CD4-positive, alpha-beta T cell treated with Interleukin-15 for 4 hours (primary cell): ENCODE data around the gene CLINT1.
A peak's percentile ranks its signal among the peaks of the same experiment; 100 is the strongest.
"Not testable (repeated sequence)": the region's sequence is repeated elsewhere in the genome, so short reads cannot be mapped to it uniquely, and the experiment has no call there.

ENCODE experiments used
- DNase-seq: peaks from one replicate; pipeline ENCODE4 v3.0.0-alpha.2; 2020; ENCODE audit warnings: low spot score

The CLINT1 gene

GRCh38 chr5:157858527-157859226 lies at the start of gene CLINT1:
CLINT1 (minus strand) TSS chr5:157859145; CDS start chr5:157858970, 175 bp downstream.
- peak; percentile 84 for DNase-seq

GRCh38 chr5:157908459-157908858 lies 49.5 kb upstream of the CLINT1 start:
- DNase-seq: no peak

- no peak for DNase-seq
These were observed 48.5 kb upstream of the CLINT1 start for GRCh38 chr5:157907479-157907878.

GRCh38 chr5:157903117-157903450 lies 44.1 kb upstream of the CLINT1 start:
- no peak for DNase-seq

GRCh38 chr5:157902449-157903116 lies 43.6 kb upstream of the CLINT1 start:
- DNase-seq: no peak

GRCh38 chr5:157900644-157901043 lies 41.7 kb upstream of the CLINT1 start:
- DNase-seq: no peak

GRCh38 chr5:157893611-157894010 lies 34.7 kb upstream of the CLINT1 start:
- no peak for DNase-seq

- no peak for DNase-seq
These were observed 34.0 kb upstream of the CLINT1 start for GRCh38 chr5:157892974-157893373.

GRCh38 chr5:157890836-157891597 lies 32.1 kb upstream of the CLINT1 start:
- DNase-seq: no peak

- no peak for DNase-seq
These were observed 30.0 kb upstream of the CLINT1 start for GRCh38 chr5:157888814-157889532.

GRCh38 chr5:157886796-157887380 lies 27.9 kb upstream of the CLINT1 start:
- DNase-seq: no peak

GRCh38 chr5:157885051-157885450 lies 26.1 kb upstream of the CLINT1 start:
- DNase-seq: not testable (repeated sequence)

GRCh38 chr5:157881498-157881897 lies 22.6 kb upstream of the CLINT1 start:
- DNase-seq: not testable (repeated sequence)

GRCh38 chr5:157877821-157878220 lies 18.9 kb upstream of the CLINT1 start:
- DNase-seq: no peak

- no peak for DNase-seq
These were observed 15.9 kb upstream of the CLINT1 start for GRCh38 chr5:157874861-157875260.

- no peak for DNase-seq
These were observed 12.2 kb upstream of the CLINT1 start for GRCh38 chr5:157870837-157871834.

GRCh38 chr5:157867751-157868387 lies 8.9 kb upstream of the CLINT1 start:
- no peak for DNase-seq

- DNase-seq: no peak
These were observed 7.6 kb upstream of the CLINT1 start for GRCh38 chr5:157866536-157866935.

- no peak for DNase-seq
These were observed 6.8 kb upstream of the CLINT1 start for GRCh38 chr5:157865781-157866180.

- DNase-seq: no peak
These were observed 5.1 kb upstream of the CLINT1 start for GRCh38 chr5:157864067-157864466.
